Measurements from ENCODE around the gene NOS1AP.
A peak's percentile ranks its signal among the peaks of the same experiment; 100 is the strongest.
"Not testable (repeated sequence)": the region's sequence is repeated elsewhere in the genome, so short reads cannot be mapped to it uniquely, and the experiment has no call there.

Gene NOS1AP

DNA sequence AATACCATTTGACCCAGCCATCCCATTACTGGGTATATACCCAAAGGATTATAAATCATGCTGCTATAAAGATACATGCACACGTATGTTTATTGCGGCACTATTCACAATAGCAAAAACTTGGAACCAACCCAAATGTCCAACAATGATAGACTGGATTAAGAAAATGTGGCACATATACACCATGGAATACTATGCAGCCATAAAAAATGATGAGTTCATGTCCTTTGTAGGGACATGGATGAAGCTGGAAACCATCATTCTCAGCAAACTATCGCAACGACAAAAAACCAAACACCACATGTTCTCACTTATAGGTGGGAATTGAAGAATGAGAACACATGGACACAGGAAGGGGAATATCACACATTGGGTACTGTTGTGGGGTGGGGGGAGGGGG, 104.5 kb downstream of the NOS1AP start:
- not testable (repeated sequence) for H2AK5ac ChIP-seq (ENCODE audit: low read length); H2BK120ac ChIP-seq (ENCODE audit: low read depth, low read length); H3K4me2 ChIP-seq (ENCODE audit: low read length); H4K8ac ChIP-seq (ENCODE audit: low read depth, low read length); DNase-seq; H3K4ac ChIP-seq (ENCODE audit: low read depth, low read length); H3K27ac ChIP-seq (ENCODE audit: low read depth, low read length); H3K18ac ChIP-seq (ENCODE audit: low read length); H3K27me3 ChIP-seq (ENCODE audit: insufficient read depth, low read length, poor library complexity); H3K79me2 ChIP-seq (ENCODE audit: control insufficient read depth, insufficient read depth, low read length); H3K56ac ChIP-seq (ENCODE audit: low read length); H2BK15ac ChIP-seq (replicated peaks; ENCODE audit: low read depth); H3K23ac ChIP-seq (ENCODE audit: low read length); H3K9ac ChIP-seq (ENCODE audit: low read length); H2BK5ac ChIP-seq (ENCODE audit: low read length); H3K79me1 ChIP-seq (ENCODE audit: low read length); H3K4me3 ChIP-seq (ENCODE audit: low read length); H3K4me1 ChIP-seq (ENCODE audit: control insufficient read depth, low read depth, low read length); H4K5ac ChIP-seq (ENCODE audit: low read length); H3K36me3 ChIP-seq (ENCODE audit: control insufficient read depth, insufficient read depth, low read length)
- WGBS (ENCODE audit: extremely low coverage, insufficient coverage, low lambda C conversion rate): no CpG with 5 or more reads among the region's 4 CpGs

- Histone ChIP-seq H4K5ac (ENCODE audit: low read length) (peak overlapping the region; percentile 33), H3K4me1 (ENCODE audit: control insufficient read depth, low read depth, low read length) (peaks cover 9% of the 10 kb centered on the region), H3K9ac (ENCODE audit: low read length) (no peak overlapping the region), H3K23ac (ENCODE audit: low read length) (no peak overlapping the region), H2BK120ac (ENCODE audit: low read depth, low read length) (no peak overlapping the region), H3K4me2 (ENCODE audit: low read length) (no peak overlapping the region), H3K4ac (ENCODE audit: low read depth, low read length) (no peak overlapping the region), H4K8ac (ENCODE audit: low read depth, low read length) (no peak overlapping the region), H3K56ac (ENCODE audit: low read length) (peak overlapping the region; percentile 58), H3K79me2 (ENCODE audit: control insufficient read depth, insufficient read depth, low read length) (no peaks in the 10 kb centered on the region), H3K27ac (ENCODE audit: low read depth, low read length) (no peak overlapping the region), H3K4me3 (ENCODE audit: low read length) (no peak overlapping the region), H3K36me3 (ENCODE audit: control insufficient read depth, insufficient read depth, low read length) (no peaks in the 10 kb centered on the region), H2AK5ac (ENCODE audit: low read length) (no peak overlapping the region), H2BK15ac (replicated peaks; ENCODE audit: low read depth) (no peak overlapping the region), H3K18ac (ENCODE audit: low read length) (no peak overlapping the region), H3K27me3 (ENCODE audit: insufficient read depth, low read length, poor library complexity) (no peaks in the 10 kb centered on the region), H2BK5ac (ENCODE audit: low read length) (no peak overlapping the region), H3K79me1 (ENCODE audit: low read length) (peaks cover 6% of the 10 kb centered on the region)
- WGBS (ENCODE audit: extremely low coverage, insufficient coverage, low lambda C conversion rate): no CpG with 5 or more reads among the region's 9 CpGs
- peak; percentile 82 for DNase-seq
Measured at GRCh38 chr1:162175379-162176081, 106.0 kb downstream of the NOS1AP start.

GRCh38 chr1:162177126-162177525, 107.6 kb downstream of the NOS1AP start:
- H3K56ac ChIP-seq (ENCODE audit: low read length): no peak overlapping the region
- WGBS (ENCODE audit: extremely low coverage, insufficient coverage, low lambda C conversion rate): no CpG with 5 or more reads among the region's 6 CpGs

GRCh38 chr1:162178432-162178831, 108.9 kb downstream of the NOS1AP start:
- Histone ChIP-seq H3K4me2 (ENCODE audit: low read length) (no peak overlapping the region), H3K23ac (ENCODE audit: low read length) (no peak overlapping the region), H2AK5ac (ENCODE audit: low read length) (no peak overlapping the region), H3K27me3 (ENCODE audit: insufficient read depth, low read length, poor library complexity) (no peaks in the 10 kb centered on the region), H3K79me2 (ENCODE audit: control insufficient read depth, insufficient read depth, low read length) (peaks cover 1% of the 10 kb centered on the region), H3K36me3 (ENCODE audit: control insufficient read depth, insufficient read depth, low read length) (no peaks in the 10 kb centered on the region), H3K4ac (ENCODE audit: low read depth, low read length) (no peak overlapping the region), H4K8ac (ENCODE audit: low read depth, low read length) (no peak overlapping the region), H4K5ac (ENCODE audit: low read length) (no peak overlapping the region), H3K9ac (ENCODE audit: low read length) (no peak overlapping the region), H3K4me1 (ENCODE audit: control insufficient read depth, low read depth, low read length) (peaks cover 9% of the 10 kb centered on the region), H3K4me3 (ENCODE audit: low read length) (no peak overlapping the region), H3K27ac (ENCODE audit: low read depth, low read length) (no peak overlapping the region), H3K18ac (ENCODE audit: low read length) (peak overlapping the region; percentile 80), H3K79me1 (ENCODE audit: low read length) (peaks cover 6% of the 10 kb centered on the region), H2BK120ac (ENCODE audit: low read depth, low read length) (no peak overlapping the region), H3K56ac (ENCODE audit: low read length) (no peak overlapping the region), H2BK5ac (ENCODE audit: low read length) (no peak overlapping the region), H2BK15ac (replicated peaks; ENCODE audit: low read depth) (no peak overlapping the region)
- DNase-seq: no peak
- WGBS (ENCODE audit: extremely low coverage, insufficient coverage, low lambda C conversion rate): no CpG with 5 or more reads among the region's 4 CpGs

More at GRCh38 chr1:162177126-162177525, 107.6 kb downstream of the NOS1AP start:
- Histone ChIP-seq H3K27ac (ENCODE audit: low read depth, low read length) (no peak overlapping the region), H3K18ac (ENCODE audit: low read length) (no peak overlapping the region), H3K79me1 (ENCODE audit: low read length) (peaks cover 6% of the 10 kb centered on the region), H4K5ac (ENCODE audit: low read length) (no peak overlapping the region), H3K27me3 (ENCODE audit: insufficient read depth, low read length, poor library complexity) (no peaks in the 10 kb centered on the region), H4K8ac (ENCODE audit: low read depth, low read length) (no peak overlapping the region), H3K79me2 (ENCODE audit: control insufficient read depth, insufficient read depth, low read length) (peaks cover 1% of the 10 kb centered on the region), H2BK15ac (replicated peaks; ENCODE audit: low read depth) (no peak overlapping the region), H2AK5ac (ENCODE audit: low read length) (no peak overlapping the region), H3K36me3 (ENCODE audit: control insufficient read depth, insufficient read depth, low read length) (no peaks in the 10 kb centered on the region), H3K9ac (ENCODE audit: low read length) (no peak overlapping the region), H3K23ac (ENCODE audit: low read length) (no peak overlapping the region), H2BK5ac (ENCODE audit: low read length) (no peak overlapping the region), H3K4me1 (ENCODE audit: control insufficient read depth, low read depth, low read length) (peaks cover 9% of the 10 kb centered on the region), H2BK120ac (ENCODE audit: low read depth, low read length) (no peak overlapping the region), H3K4me3 (ENCODE audit: low read length) (no peak overlapping the region), H3K4ac (ENCODE audit: low read depth, low read length) (no peak overlapping the region), H3K4me2 (ENCODE audit: low read length) (no peak overlapping the region)
- no peak for DNase-seq

DNA sequence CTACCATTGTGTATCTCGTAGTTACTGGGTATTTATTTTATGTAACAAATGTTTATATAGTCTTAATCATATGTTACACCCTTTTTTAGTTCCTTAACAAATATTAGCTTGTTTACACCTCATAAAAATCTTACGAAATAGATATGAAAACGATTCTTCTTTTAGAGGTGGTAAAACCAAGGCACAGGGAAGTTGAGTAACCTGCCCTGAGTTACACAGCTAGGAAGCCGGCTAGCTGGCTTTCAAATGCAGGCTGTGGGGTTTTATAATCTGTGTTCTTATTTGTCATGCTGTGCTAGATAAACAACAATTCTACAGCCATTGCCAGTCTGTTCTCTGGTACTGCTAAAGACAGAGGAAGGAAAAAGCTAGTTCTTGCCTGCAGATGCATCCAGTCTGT, 109.6 kb downstream of the NOS1AP start:
- no peaks in the 10 kb centered on the region for H3K27me3 ChIP-seq (ENCODE audit: insufficient read depth, low read length, poor library complexity)
- no peak for DNase-seq
- peaks cover 9% of the 10 kb centered on the region for H3K4me1 ChIP-seq (ENCODE audit: control insufficient read depth, low read depth, low read length)
- H3K23ac ChIP-seq (ENCODE audit: low read length): no peak overlapping the region
- no peak overlapping the region for H2BK120ac ChIP-seq (ENCODE audit: low read depth, low read length)
- H3K4me3 ChIP-seq (ENCODE audit: low read length): no peak overlapping the region
- no peak overlapping the region for H4K5ac ChIP-seq (ENCODE audit: low read length)
- no peak overlapping the region for H2AK5ac ChIP-seq (ENCODE audit: low read length)
- H2BK5ac ChIP-seq (ENCODE audit: low read length): no peak overlapping the region
- H3K79me2 ChIP-seq (ENCODE audit: control insufficient read depth, insufficient read depth, low read length): peaks cover 1% of the 10 kb centered on the region
- H3K79me1 ChIP-seq (ENCODE audit: low read length): peaks cover 6% of the 10 kb centered on the region
- no peak overlapping the region for H3K27ac ChIP-seq (ENCODE audit: low read depth, low read length)
- H2BK15ac ChIP-seq (replicated peaks; ENCODE audit: low read depth): no peak overlapping the region
- H3K4me2 ChIP-seq (ENCODE audit: low read length): no peak overlapping the region
- H3K9ac ChIP-seq (ENCODE audit: low read length): no peak overlapping the region
- WGBS (ENCODE audit: extremely low coverage, insufficient coverage, low lambda C conversion rate): no CpG with 5 or more reads among the region's 4 CpGs
- no peak overlapping the region for H4K8ac ChIP-seq (ENCODE audit: low read depth, low read length)
- H3K4ac ChIP-seq (ENCODE audit: low read depth, low read length): no peak overlapping the region
- H3K36me3 ChIP-seq (ENCODE audit: control insufficient read depth, insufficient read depth, low read length): no peaks in the 10 kb centered on the region
- H3K56ac ChIP-seq (ENCODE audit: low read length): no peak overlapping the region
- H3K18ac ChIP-seq (ENCODE audit: low read length): no peak overlapping the region

DNA sequence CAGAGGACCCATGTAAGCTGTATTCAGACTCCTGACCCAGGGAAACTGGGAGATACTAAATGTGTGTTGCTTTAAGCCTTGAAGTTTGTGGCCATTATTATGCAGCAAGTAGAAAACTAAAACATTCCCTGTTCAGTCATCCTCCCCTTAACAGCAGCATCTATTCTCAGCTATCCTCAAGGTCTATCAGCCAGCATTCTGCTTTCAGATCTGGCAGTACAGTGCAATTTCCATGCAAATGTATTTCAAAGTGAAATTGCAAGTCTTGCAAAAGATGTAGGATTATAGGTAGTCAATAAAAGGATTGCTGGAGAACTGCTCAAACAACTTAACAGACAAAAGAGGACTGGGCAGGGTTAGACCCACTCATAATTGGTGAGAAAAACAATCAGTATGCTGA, 111.3 kb downstream of the NOS1AP start:
- H3K79me2 ChIP-seq (ENCODE audit: control insufficient read depth, insufficient read depth, low read length): peaks cover 1% of the 10 kb centered on the region
- H3K4me2 ChIP-seq (ENCODE audit: low read length): no peak overlapping the region
- no peak overlapping the region for H3K56ac ChIP-seq (ENCODE audit: low read length)
- H3K23ac ChIP-seq (ENCODE audit: low read length): no peak overlapping the region
- H2BK15ac ChIP-seq (replicated peaks; ENCODE audit: low read depth): no peak overlapping the region
- H3K4me3 ChIP-seq (ENCODE audit: low read length): no peak overlapping the region
- H3K9ac ChIP-seq (ENCODE audit: low read length): no peak overlapping the region
- no peak for DNase-seq
- H2BK120ac ChIP-seq (ENCODE audit: low read depth, low read length): no peak overlapping the region
- no peak overlapping the region for H4K5ac ChIP-seq (ENCODE audit: low read length)
- H3K18ac ChIP-seq (ENCODE audit: low read length): no peak overlapping the region
- no peak overlapping the region for H4K8ac ChIP-seq (ENCODE audit: low read depth, low read length)
- peaks cover 7% of the 10 kb centered on the region for H3K4me1 ChIP-seq (ENCODE audit: control insufficient read depth, low read depth, low read length)
- H3K27me3 ChIP-seq (ENCODE audit: insufficient read depth, low read length, poor library complexity): no peaks in the 10 kb centered on the region
- no peak overlapping the region for H3K27ac ChIP-seq (ENCODE audit: low read depth, low read length)
- H3K4ac ChIP-seq (ENCODE audit: low read depth, low read length): no peak overlapping the region
- H2BK5ac ChIP-seq (ENCODE audit: low read length): no peak overlapping the region
- peaks cover 5% of the 10 kb centered on the region for H3K79me1 ChIP-seq (ENCODE audit: low read length)
- H3K36me3 ChIP-seq (ENCODE audit: control insufficient read depth, insufficient read depth, low read length): no peaks in the 10 kb centered on the region
- H2AK5ac ChIP-seq (ENCODE audit: low read length): no peak overlapping the region
